Urothelium cell line (cell line): ENCODE measurements around the gene MTPN.

Experiments
- DNase-seq: peaks from one replicate; pipeline ENCODE4 v3.0.0; 2011; ENCODE audit warnings: low spot score, mixed read lengths
- FAIRE-seq: peaks from 2 replicates; lab custom pipeline; 2011; peaks lifted over from hg19 to GRCh38; lab: Jason Lieb, UNC

MTPN gene

DNA sequence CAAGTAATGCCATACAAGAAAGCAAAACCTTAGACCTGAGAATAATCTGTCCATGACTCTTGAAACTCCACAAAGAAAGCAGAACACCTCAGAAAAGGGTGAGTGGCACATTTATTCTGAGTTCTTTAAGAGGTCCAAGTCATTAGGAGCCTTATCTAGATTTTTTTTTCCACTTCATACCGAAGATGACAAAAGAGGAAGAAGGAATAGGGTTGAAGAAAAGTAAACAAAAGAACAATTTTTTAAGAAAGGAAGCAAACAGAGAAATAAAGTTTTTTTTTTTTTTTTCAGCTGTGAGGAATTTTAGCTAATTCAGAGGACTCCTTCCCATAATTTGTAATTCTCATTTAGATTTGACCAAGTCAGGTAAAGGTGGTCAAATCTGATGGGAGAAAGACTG, 13.1 kb upstream of the MTPN start:
- no peak for DNase-seq
- no peak for FAIRE-seq

DNA sequence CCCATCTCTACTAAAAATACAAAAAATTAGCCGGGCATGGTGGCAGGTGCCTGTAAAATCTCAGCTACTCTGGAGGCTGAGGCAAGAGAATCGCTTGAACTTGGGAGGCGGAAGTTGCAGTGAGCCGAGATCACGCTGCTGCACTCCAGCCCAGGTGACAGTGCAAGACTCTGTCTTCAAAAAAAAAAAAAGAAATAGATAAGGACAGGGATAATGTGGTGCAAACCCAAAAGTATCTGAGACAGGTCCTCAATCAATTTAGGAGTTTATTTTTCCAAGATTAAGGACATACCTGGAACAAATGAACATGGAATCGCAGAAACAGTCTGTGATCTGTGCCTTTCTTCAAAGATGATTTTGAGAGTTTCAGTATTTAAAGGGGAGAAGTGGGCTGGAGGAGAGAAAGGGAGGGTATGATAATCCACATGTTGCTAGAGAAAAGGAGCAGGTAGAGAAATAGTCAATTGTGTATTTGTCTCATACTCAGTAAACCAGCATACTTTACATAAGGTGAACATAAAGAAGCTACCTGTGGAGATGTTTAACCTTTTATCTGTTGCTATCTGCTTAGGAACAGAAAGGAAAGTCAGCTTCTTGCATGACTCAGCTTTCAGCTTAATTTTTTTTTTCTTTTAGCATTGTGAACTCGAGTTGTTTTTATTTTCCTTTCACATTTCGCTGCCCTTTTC, 4.9 kb upstream of the MTPN start:
- FAIRE-seq (no peak), DNase-seq (no peak)

DNA sequence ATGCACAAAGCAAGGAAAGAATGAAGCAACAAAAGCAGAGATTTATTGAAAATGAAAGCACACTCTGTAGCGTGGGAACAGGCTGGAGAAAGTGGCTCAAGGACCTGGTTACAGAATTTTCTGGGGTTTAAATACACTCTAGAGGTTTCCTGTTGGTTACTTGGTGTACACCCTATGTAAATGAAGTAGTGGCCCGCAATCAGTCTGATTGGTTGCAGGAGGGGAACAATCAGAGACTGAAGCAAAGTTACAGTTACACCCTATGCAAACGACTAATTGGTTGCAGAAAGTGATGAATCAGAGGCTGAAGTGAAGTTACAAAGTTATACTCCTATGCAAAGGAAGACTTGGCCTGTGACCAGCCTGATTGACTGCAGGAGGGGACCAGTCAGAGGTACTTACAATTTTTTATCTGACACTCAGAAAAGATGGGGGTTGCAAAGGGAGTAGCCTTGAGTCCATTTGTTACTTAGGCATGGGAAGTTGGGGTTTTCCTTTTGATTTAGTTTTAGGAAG, 3.6 kb upstream of the MTPN start:
- FAIRE-seq (no peak), DNase-seq (no peak)

DNA sequence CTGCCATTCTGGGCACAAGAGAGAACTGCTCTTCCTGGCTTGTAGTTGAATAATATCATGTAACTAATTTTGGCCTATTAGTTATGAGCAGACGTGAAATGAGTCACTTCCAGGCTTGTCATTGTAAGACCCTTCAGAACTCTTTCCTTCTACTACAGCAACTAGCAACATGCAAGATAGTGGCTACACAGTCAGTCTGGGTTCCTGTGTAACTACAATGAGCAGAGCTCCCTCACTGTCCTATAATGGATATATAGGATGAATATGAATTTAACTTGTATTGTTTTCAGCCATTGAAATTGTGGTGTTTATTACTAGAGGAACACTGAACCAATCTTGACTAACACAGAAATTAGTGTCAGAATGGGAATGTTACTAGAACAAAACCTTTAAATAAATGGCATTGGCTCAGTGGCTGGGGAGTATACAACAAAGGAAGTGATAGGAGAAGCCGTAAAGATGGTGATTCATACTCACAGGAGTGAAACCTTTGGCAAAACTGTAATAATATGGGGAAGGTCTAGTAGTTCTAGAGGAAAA, 2.9 kb upstream of the MTPN start:
- DNase-seq (no peak), FAIRE-seq (no peak)

DNA sequence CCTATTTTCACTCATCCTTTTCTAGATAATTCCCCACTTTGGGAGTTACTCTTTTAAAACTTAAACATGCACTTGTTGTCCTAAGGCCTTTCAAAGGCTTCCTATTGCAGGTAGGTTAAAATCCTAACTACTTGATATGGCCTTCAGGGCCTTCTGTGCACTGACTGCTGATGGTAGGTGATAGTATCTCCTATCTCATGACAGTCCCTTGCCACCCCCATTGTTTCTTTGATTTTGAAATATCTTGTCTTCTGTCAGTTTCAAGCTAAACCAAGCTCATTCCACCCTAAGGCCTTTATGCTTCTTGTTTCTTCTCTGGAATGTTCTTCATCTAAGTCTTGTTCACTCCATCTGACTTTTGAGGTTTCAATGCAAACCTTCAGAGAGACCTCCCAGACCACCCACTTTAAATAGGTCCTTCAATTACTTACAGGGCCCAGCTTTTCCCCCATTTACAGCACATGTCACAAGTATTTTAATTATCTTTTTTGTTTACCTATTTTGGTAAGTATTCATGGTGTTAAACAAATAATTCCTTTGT, 2.4 kb upstream of the MTPN start:
- DNase-seq = no peak
- no peak for FAIRE-seq

DNA sequence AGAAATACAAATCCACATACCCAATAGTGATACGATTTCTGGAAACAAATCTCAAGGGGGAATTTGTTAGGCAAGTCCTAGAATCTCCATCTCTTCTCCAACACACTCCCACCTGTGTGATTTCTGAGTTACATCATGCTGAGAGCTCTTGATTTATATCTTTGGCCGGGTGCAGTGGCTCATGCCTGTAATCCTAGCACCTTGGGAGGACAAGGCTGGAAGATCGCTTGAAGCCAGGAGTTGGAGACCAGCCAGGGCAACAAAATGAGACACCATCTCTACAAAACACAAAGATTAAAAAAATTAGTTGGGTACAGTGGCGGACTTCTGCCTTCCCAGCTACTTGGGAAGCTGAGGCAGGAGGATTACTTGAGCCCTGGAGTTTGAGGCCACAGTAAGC, 1.5 kb upstream of the MTPN start:
- DNase-seq = no peak
- FAIRE-seq = no peak

GRCh38 chr7:135977742-135978066, 545 bp upstream of the MTPN start:
- FAIRE-seq = no peak
- peak; percentile 5 for DNase-seq

DNA sequence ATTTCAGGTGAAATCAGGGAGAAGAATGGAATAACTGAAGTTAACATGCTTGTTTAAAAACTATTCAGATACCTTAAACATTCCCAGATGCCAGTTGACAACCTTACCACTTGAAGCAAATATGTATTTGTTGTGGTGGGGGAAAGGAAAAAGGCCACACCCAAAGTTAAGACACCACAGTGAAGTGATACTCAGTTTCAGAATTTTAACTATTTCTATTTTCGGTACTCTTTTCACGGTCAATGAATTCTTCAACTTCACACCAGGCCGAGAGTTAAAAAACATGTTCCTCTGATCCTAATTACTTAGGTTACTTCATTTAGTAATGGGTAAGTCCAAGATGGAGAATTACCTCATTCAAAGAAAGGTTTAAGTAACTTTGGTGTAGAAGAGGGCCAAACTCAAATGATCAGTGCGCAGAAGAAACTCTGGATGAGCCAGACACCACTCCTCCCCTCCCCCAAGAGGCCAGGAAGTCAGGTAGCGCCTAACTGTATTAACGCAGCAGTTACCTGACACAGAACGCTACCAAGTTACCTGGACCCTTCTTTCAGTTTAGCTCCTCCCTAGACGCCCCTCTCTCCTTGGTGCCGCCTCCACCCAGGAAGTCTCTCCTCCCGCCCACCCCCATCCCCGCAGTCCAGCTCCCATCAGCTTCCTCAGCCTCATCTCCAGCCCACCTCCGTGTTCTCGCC, 700 bp downstream of the MTPN start:
- FAIRE-seq (no peak), DNase-seq (peak; percentile 5)

DNA sequence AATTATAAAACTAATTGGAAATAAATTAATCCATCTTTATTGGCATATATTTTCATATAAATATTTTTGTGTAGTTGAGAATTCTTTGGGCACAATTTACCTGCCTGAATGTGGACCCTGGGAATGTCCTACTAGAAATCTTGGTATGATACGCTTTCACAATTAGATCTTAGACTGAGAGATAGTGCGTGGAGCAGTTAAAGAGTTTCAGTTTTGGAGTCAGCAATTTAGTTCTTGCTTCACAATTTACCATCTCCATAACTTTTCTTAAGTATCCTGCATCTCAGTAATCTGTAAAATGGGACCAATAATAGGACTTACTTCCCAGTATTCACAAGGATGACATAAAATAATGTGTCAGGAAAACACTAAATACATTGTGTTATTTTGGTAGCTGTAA, 2.0 kb downstream of the MTPN start:
- FAIRE-seq = no peak
- DNase-seq = no peak

DNA sequence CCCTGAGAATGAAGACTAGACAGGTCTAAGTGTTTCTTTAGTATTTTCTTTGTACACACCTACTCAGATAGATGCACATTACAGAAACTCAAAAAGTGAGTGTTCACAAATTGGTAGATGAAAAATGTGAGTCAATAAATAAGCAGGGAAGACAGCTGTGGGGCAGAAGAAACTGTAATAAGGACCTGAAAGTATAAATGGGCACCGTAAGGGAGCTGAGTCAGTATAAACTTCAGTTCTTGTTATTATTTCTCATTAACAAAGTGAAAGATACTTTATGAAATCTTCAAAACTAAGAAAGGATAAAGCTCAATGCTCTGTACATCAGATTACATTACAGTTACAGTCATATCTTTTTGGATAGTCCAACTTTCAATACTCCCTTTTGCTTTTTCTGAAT, 2.5 kb downstream of the MTPN start:
- FAIRE-seq (no peak), DNase-seq (no peak)

- DNase-seq = no peak
These were observed 5.8 kb downstream of the MTPN start for GRCh38 chr7:135971366-135971725.

GRCh38 chr7:135970682-135971365, 6.3 kb downstream of the MTPN start:
- DNase-seq = no peak
- FAIRE-seq = no peak

More at GRCh38 chr7:135971366-135971725, 5.8 kb downstream of the MTPN start:
- FAIRE-seq = no peak

- DNase-seq = no peak
- FAIRE-seq = no peak
These were observed 7.1 kb downstream of the MTPN start for GRCh38 chr7:135970045-135970444.

DNA sequence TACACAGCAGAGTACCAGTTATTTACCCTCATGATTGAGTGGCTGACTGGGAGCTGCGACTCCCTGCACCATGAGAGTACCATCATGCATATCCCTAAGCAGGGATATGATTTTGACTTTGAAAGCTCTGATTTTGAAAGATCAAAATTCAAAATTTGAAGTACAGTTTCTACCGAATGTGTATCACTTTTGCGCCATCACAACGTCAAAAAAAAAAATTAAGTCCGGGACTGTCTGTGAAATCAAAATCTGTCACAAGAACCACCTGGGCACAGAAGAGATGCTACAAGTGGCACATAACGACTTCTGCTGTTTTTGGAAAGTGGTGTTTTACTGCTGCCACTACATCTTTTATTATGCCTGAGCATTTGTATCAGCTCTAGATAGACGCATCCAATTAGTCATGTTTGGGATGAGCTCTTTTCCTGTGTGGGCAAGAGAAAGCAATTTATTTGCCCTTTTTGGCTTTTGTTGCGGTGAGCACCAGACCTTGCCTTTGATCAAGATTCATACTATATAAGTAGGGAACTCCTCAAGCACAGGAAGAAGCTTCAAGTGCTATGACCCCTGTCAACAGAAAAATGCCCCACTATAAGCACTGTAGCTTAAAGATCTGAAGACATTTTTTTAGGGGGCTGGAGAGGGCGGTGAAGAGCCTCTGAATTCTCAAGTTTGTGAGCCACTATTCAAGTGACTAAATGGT, 10.7 kb downstream of the MTPN start:
- FAIRE-seq (no peak), DNase-seq (no peak)

GRCh38 chr7:135965602-135966001, 11.6 kb downstream of the MTPN start:
- DNase-seq = no peak
- no peak for FAIRE-seq

- DNase-seq (no peak), FAIRE-seq (no peak)
These were observed 12.4 kb downstream of the MTPN start for GRCh38 chr7:135964791-135965190.

GRCh38 chr7:135964274-135964673, 12.9 kb downstream of the MTPN start:
- FAIRE-seq (no peak), DNase-seq (no peak)

- DNase-seq (no peak), FAIRE-seq (no peak)
These were observed 14.4 kb downstream of the MTPN start for GRCh38 chr7:135962802-135963201.

DNA sequence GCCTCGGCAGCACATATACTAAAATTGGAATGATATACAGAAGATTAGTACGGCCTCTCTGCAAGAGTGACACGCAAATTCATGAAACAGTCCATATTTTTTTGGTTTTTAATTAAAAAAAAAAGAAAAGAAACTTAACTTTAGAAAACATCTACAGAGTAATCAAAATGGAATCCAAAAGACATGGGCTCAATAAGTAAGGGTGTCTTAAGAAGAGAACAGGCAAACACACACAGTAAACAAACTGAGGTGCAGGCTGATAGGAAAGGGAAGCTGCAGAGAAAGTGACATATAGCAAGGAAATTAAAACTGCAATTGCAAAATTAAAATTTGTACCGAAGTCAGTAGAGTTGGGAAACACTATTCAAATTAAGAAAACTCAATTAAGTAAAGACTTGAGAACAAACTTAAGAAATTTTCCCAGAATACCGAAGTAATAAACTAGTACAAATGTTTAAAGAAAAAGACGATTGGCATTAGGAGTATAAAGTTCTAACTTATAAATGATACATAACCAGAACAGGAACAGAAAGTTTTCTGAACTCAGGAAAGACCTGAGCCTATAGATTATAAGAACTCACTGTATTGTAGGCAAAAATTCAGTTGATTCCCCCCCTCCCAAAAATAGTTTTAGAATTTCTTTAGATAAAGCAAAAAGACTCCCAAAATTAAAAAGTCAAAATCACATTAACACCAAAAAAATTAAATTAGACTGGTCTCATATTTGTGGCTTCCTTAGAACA, 16.3 kb downstream of the MTPN start:
- FAIRE-seq (no peak), DNase-seq (no peak)

- no peak for DNase-seq
- no peak for FAIRE-seq
These were observed 17.4 kb downstream of the MTPN start for GRCh38 chr7:135959646-135960363.
